HG02973 (cell line): ENCODE data around the gene ZDHHC19.
A peak's percentile ranks its signal among the peaks of the same experiment; 100 is the strongest.
"Not testable (repeated sequence)": the region's sequence is repeated elsewhere in the genome, so short reads cannot be mapped to it uniquely, and the experiment has no call there.

Experiments
- ATAC-seq: cut with Tn5 transposase; IDR thresholded peaks from one replicate; pipeline ENCODE4 v1.9.1; 2021; ENCODE audit warnings: moderate library complexity; ENCODE audit not compliant: unreplicated experiment

ZDHHC19 gene, protein sequence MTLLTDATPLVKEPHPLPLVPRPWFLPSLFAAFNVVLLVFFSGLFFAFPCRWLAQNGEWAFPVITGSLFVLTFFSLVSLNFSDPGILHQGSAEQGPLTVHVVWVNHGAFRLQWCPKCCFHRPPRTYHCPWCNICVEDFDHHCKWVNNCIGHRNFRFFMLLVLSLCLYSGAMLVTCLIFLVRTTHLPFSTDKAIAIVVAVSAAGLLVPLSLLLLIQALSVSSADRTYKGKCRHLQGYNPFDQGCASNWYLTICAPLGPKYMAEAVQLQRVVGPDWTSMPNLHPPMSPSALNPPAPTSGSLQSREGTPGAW

GRCh38 chr3:196210673-196211556 lies at the start of gene ZDHHC19:
Gene ZDHHC19 (minus strand): TSS chr3:196211400. CDS start chr3:196211315, 85 bp downstream.
- no peak for ATAC-seq

GRCh38 chr3:196260784-196261183 lies 49.6 kb upstream of the ZDHHC19 start:
- ATAC-seq, result no peak

- ATAC-seq, result no peak
Measured at GRCh38 chr3:196255776-196256175, 44.6 kb upstream of the ZDHHC19 start.

- ATAC-seq, result no peak
Measured at GRCh38 chr3:196254376-196255283, 43.4 kb upstream of the ZDHHC19 start.

- ATAC-seq, result no peak
Measured at GRCh38 chr3:196251918-196252317, 40.7 kb upstream of the ZDHHC19 start.

DNA sequence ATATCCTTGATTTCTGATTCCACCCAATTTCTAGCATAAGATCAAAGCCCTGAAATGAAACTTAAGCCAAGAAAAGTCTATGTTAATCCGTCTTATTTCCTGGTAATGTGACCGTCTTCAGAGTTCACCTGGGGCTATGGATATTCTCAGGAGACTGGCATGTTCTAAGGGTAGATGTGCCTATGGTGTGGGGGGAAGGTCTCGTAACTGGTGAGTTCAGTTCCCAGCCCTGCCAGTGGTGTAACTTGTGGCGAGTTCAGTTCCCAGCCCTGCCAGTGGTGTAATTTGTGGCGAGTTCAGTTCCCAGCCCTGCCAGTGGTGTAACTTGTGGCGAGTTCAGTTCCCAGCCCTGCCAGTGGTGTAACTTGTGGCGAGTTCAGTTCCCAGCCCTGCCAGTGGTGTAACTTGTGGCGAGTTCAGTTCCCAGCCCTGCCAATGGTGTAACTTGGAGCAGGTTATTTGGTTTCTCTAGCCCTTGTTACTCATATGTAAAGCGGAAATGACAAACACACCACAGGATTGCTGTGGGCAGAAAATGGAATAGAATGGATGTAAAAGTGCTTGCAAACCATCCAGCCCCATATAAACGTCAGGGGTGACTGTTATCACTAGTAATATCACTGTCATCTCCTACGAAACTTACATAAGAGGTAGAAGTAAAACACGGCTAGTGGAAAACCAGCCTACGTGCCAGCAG lies 35.6 kb upstream of the ZDHHC19 start:
- no peak for ATAC-seq

- ATAC-seq, result not testable (repeated sequence)
Measured at GRCh38 chr3:196244166-196244565, 33.0 kb upstream of the ZDHHC19 start.

- ATAC-seq, result no peak
Measured at GRCh38 chr3:196241704-196242103, 30.5 kb upstream of the ZDHHC19 start.

- ATAC-seq, result no peak
Measured at GRCh38 chr3:196240424-196240823, 29.2 kb upstream of the ZDHHC19 start.

- ATAC-seq, result no peak
Measured at GRCh38 chr3:196238612-196239560, 27.7 kb upstream of the ZDHHC19 start.

DNA sequence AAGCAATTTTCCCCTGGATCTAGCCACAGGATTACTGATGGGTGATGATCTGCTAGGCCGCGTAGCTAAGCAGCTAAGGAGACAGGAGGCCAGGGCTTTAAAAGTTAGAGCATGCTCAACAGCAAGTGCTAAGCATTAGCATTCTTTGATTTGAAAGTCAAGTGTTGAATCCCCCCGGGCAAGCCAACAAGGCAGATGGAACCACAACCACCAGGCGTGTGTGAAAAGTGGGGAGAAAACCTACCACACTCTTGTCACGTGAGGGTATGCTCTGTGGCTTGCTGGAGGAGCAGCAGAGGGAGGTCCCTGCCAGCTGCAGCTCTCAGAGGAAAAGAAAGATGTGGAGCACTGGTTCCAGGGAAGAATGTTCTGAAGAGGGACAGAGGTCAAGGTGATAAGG lies 26.0 kb upstream of the ZDHHC19 start:
- no peak for ATAC-seq

- ATAC-seq, result no peak
Measured at GRCh38 chr3:196236223-196236622, 25.0 kb upstream of the ZDHHC19 start.

GRCh38 chr3:196235452-196236122 lies 24.4 kb upstream of the ZDHHC19 start:
- ATAC-seq, result no peak

GRCh38 chr3:196232882-196233251 lies 21.7 kb upstream of the ZDHHC19 start:
- no peak for ATAC-seq

GRCh38 chr3:196232154-196232881 lies 21.1 kb upstream of the ZDHHC19 start:
- ATAC-seq, result peak; percentile 75

DNA sequence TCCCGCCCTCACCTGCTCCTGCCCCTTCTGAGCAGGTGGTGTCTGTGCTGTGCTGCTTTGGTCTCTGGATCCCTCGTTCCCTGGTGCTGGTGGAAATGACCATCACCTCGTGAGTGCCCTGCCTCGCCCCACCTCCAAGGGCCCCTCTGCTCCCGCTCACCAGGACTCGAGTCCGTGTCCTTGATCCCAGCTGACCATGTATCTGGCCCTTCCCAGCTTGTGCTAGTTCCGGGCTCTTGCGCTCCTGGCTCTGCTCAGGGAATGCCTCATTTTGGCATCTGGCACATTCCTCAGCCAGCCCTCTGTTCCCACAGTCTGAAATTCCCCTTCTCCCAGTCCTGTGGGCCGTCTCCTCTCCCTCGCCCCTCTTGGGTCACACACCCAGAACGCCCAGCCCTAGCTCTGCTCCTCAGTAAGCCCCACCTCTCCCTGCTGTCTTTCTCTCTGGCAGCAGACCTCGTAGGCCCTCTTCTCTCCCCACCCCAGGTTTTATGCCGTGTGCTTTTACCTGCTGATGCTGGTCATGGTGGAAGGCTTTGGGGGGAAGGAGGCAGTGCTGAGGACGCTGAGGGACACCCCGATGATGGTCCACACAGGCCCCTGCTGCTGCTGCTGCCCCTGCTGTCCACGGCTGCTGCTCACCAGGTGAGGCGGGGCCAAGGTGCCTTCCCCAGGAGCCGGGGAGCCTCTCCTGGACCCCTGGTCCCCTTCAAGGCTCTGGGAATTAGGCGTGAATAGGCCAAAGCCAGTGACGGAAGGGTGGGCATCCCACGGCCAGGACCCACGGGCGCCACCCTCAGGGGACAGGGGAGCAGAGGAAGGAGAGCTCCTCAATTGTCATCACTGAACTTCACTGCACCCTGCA lies 16.7 kb upstream of the ZDHHC19 start:
- ATAC-seq, result no peak

DNA sequence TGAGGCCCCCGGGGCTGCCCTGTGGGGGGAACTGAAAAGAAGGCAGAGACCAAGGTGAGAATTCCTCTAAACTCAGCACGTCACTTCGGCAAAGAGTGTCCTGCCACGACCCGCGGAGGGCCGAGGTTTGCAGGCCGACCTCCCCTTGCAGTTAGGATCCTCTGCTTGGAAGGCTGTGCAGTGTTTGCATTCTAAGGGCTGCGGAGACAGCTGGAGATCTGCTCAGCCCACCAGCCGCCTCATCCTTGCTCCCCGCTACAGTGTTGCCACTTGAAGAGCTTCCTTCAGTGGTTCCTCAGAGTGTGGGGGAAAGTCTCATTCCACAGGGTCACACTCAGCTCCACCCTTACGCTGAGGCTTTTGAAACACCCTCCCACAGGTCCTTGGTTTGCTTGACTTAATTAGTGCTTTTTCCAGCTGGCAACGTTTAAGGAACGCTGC lies 15.9 kb upstream of the ZDHHC19 start:
- ATAC-seq, result no peak
